GM21737 (cell line): ENCODE measurements around the gene CRIP1.

Experiments used
- ATAC-seq: cut with Tn5 transposase; IDR thresholded peaks from one replicate; pipeline ENCODE4 v1.9.1; 2021; ENCODE audit warnings: mild to moderate bottlenecking, moderate library complexity; ENCODE audit not compliant: unreplicated experiment

CRIP1 gene

DNA sequence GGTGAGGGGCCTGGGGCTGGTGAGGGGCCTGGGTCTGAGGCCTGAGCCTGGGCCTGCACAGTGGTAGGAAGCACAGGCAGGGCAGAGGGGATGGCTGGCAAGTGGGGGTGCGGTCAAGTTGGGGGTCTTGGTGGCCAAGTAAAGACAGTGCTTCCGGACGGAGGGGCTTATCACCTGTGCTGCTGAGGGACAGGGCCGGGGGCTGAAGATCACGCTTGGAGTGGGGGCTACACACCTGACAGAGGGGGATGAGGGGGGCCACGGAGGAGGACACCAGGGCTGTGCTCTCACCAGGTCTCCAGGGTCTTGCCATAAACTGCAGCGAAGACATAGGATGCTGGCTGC is 16.6 kb downstream of the CRIP1 start:
- no peak for ATAC-seq

GRCh38 chr14:105503935-105504692 is 17.4 kb downstream of the CRIP1 start:
- no peak for ATAC-seq

DNA sequence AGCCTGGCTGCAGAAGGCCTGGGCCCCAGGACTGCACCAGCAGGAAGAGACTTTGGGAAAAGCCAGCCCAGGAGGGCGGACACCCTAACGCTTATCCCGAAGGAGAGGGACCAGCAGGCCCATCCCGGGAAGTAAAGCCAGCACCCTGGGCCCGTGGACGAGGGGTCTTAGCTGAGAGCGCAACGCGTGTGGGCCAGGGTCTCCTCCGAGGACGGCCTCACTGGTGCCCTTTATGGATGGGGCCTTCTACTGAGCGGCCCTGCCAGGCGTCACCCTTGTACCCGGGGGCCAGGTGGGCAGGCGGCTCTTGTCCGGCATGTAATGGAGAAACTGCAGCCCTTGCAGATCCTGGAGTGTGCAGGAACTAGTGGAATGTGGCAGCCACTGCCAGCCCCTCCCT is 18.4 kb downstream of the CRIP1 start:
- no peak for ATAC-seq

- ATAC-seq, result no peak
These were observed 20.6 kb downstream of the CRIP1 start for GRCh38 chr14:105507247-105507646.

DNA sequence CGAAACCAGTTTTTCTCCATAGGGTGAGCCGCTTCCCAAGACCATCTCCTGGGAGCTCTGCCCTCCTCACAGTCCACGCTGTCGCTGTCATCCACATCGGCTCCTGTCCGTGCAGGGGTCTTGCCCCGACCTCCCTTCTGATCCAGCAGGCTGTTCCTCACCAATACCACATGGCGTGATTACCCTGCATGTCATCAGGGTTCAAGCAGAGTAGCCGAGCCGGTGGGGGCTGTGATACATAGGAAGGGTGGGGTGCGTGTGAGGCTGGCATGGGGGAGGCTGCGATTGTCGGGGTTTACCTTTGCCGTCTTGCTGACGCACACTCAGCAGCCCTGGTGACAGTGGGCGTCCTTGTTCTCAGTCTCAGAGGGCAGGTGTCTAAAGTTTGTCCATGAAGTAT is 21.4 kb downstream of the CRIP1 start:
- no peak for ATAC-seq

- no peak for ATAC-seq
These were observed 21.9 kb downstream of the CRIP1 start for GRCh38 chr14:105508601-105509000.

GRCh38 chr14:105517096-105517495 is 30.4 kb downstream of the CRIP1 start:
- no peak for ATAC-seq

- no peak for ATAC-seq
These were observed 33.4 kb downstream of the CRIP1 start for GRCh38 chr14:105519946-105520698.

- ATAC-seq, result no peak
These were observed 38.6 kb downstream of the CRIP1 start for GRCh38 chr14:105525326-105525725.

- no peak for ATAC-seq
These were observed 39.4 kb downstream of the CRIP1 start, which contains the start of gene TMEM121 for GRCh38 chr14:105525861-105526775. TMEM121 (plus strand) TSS chr14:105526583; CDS start chr14:105528835, 2,252 bp downstream.

DNA sequence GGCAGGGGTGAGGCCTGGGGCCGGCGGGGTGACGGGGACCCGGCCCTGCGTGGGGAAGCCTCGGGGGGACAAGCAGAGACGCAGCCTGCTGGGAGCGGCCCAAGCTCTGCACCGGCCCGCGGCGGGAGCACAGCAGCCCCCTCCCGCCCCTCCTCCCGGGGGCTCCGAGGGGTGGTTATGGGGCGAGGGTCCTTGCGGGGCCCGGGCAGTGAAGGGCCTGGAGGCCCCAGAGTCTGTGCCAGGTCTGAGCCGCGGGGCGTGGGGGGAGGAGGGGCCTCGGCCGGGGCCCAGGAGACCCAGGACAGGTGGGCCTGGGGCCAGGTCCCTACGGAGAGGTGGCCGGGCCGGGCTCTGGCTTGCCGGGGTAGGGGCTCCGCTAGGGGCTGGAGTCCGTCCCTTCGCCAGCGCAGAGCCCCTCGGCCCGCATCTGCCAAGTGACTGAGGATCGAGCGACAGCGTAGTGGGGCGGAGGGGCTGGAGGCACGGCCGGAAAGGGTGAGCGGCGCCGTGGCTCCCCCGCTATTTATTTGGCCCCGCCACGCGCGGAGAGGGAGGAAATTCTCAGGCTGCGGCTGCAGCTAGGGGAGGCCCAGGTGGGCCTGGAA is 40.2 kb downstream of the CRIP1 start:
- ATAC-seq, result no peak

GRCh38 chr14:105527381-105527825 is 40.7 kb downstream of the CRIP1 start:
- ATAC-seq, result no peak

- no peak for ATAC-seq
These were observed 41.3 kb downstream of the CRIP1 start for GRCh38 chr14:105527826-105528585.

DNA sequence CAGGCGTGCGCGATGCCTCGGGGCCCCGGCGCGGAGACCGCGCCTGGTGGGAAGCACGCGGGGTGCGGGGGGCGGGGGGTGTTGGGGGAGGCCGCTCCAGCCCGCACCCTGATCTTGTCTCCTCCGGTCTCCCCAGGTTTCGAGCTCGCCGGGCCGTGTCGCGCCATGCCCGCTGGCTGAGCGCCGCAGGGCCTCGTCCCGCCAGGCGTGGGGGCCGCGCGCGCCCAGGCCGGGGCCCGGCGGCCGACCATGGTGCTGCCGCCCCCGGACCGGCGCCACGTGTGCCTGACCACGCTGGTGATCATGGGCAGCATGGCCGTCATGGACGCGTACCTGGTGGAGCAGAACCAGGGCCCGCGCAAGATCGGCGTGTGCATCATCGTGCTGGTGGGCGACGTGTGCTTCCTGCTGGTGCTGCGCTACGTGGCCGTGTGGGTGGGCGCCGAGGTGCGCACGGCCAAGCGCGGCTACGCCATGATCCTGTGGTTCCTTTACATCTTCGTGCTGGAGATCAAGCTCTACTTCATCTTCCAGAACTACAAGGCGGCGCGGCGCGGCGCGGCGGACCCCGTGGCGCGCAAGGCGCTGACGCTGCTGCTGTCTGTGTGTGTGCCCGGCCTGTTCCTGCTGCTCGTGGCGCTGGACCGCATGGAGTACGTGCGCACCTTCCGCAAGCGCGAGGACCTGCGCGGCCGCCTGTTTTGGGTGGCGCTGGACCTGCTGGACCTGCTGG is 42.1 kb downstream of the CRIP1 start:
- no peak for ATAC-seq

GRCh38 chr14:105529319-105529568 is 42.6 kb downstream of the CRIP1 start:
- ATAC-seq, result no peak

- ATAC-seq, result no peak
These were observed 43.0 kb downstream of the CRIP1 start for GRCh38 chr14:105529569-105530284.

DNA sequence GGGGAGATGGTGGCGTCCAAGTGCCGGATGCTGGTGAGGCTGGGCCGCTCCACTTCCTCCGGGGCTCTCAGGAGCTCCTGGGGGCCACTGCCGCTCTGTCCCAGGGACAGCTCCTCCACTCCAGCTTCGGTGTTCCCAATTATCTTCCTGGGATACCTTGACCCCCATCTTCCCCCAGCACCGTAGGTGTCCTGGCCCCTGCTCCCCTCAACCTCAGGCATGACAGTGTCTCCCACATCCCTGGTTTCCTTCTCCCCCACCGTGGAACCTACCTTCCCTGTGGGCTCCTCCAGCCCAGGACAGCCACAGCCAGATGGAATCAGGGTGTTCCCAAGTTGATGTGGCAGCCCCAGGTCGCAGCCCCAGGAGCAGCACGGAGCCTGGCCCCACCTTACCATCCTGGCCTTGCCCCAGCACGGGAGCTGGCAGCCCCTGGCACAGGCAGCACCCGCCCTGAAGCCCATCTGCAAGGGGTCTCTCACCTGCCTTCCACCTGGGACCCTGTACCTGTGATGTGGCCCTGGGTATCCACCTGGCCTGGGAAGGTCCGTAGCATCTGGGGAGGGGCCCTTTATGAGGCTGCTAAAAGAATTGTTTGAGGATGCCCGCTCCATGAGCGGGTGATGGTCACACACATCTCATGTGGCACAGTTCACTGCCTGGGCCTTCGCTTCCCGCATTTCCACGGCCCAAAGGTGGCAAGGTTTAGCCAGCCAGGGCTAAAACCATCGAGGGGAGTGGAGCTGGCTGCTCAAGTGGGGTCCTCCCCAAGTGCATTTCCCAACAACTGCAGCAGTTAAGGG is 43.8 kb downstream of the CRIP1 start:
- ATAC-seq, result no peak
